HEK293 (cell line): Measurements from ENCODE around the gene MPZL3.
A peak's percentile ranks its signal among the peaks of the same experiment; 100 is the strongest.

ENCODE experiments used
- CTCF ChIA-PET: fragments of 350-600 bp; formaldehyde crosslinking; extraction: SDS; loops from one replicate; lab custom pipeline; 2021; ENCODE audit warnings: antibody characterized with exemption; lab: Yijun Ruan, JAX
- POLR2A ChIA-PET: fragments of 300-600 bp; formaldehyde crosslinking; extraction: SDS; loops from one replicate; lab custom pipeline; 2020; ENCODE audit warnings: antibody characterized with exemption, inconsistent platforms; lab: Yijun Ruan, JAX
- H3K27ac ChIP-seq: fragments of 200-500 bp; sonication (Bioruptor generic); 2 replicates; pipeline ENCODE4 v1.5.1; 2014; ENCODE audit warnings: low read depth, low read length, control low read depth, inconsistent platforms; ENCODE audit errors: extremely low read depth
- H3K36me3 ChIP-seq, 2 experiments: fragments of 200-500 bp in 1 of 2; sonication (Bioruptor generic) in 1 of 2; 1 replicate in 1 of 2; 2 replicates in 1 of 2; pipeline ENCODE4 v1.5.1; 2014 to 2017; ENCODE audit warnings: inconsistent platforms in 2 of 2, low read length in 2 of 2; ENCODE audit not compliant: control insufficient read depth in 2 of 2, insufficient read depth in 1 of 2
- H3K4me1 ChIP-seq: fragments of 200-500 bp; sonication (Bioruptor generic); 2 replicates; pipeline ENCODE4 v1.5.1; 2014; ENCODE audit warnings: mild to moderate bottlenecking, low read length, inconsistent platforms; ENCODE audit not compliant: control insufficient read depth, insufficient read depth
- H3K4me3 ChIP-seq: 2 replicates; pipeline ENCODE4 v1.5.1; 2011; ENCODE audit warnings: low read depth, mild to moderate bottlenecking, control low read depth, low read length, moderate library complexity
- H3K9me3 ChIP-seq: fragments of 200-500 bp; sonication (Bioruptor generic); 2 replicates; pipeline ENCODE4 v1.5.1; 2014; ENCODE audit warnings: low read depth, low read length, inconsistent platforms; ENCODE audit not compliant: control insufficient read depth, insufficient read depth
- IKZF3 ChIP-seq: fragments of 450-650 bp; IDR thresholded peaks from 2 replicates; pipeline ENCODE4 v1.5.0; 2018; ENCODE audit warnings: missing biosample characterization, mild to moderate bottlenecking, missing genetic modification characterization, moderate library complexity
- SP2 ChIP-seq: fragments of 450-650 bp; formaldehyde crosslinking; IDR thresholded peaks from 2 replicates; pipeline ENCODE4 v1.5.1; 2016; ENCODE audit warnings: missing biosample characterization, missing genetic modification characterization
- WT1 ChIP-seq: fragments of 450-650 bp; formaldehyde crosslinking; IDR thresholded peaks from 2 replicates; pipeline ENCODE4 v1.5.1; 2016; ENCODE audit warnings: missing biosample characterization, missing genetic modification characterization
- ZBTB6 ChIP-seq: fragments of 450-650 bp; formaldehyde crosslinking; IDR thresholded peaks from 2 replicates; pipeline ENCODE4 v1.5.1; 2017; ENCODE audit warnings: missing biosample characterization, missing genetic modification characterization
- ZFHX2 ChIP-seq: fragments of 450-650 bp; formaldehyde crosslinking; conservative IDR thresholded peaks from 2 replicates; pipeline ENCODE4 v1.5.1; 2016; ENCODE audit warnings: missing biosample characterization, missing genetic modification characterization
- ZNF140 ChIP-seq: fragments of 450-650 bp; formaldehyde crosslinking; IDR thresholded peaks from 2 replicates; pipeline ENCODE4 v1.5.1; 2016; ENCODE audit warnings: missing biosample characterization, missing genetic modification characterization
- ZNF146 ChIP-seq: fragments of 450-650 bp; formaldehyde crosslinking; IDR thresholded peaks from 2 replicates; pipeline ENCODE4 v1.5.1; 2016; ENCODE audit warnings: missing biosample characterization, missing genetic modification characterization
- ZNF16 ChIP-seq: fragments of 450-650 bp; formaldehyde crosslinking; IDR thresholded peaks from 2 replicates; pipeline ENCODE4 v1.5.1; 2016; ENCODE audit warnings: low read depth, missing biosample characterization, missing genetic modification characterization
- ZNF2 ChIP-seq: fragments of 450-650 bp; formaldehyde crosslinking; IDR thresholded peaks from 2 replicates; pipeline ENCODE4 v1.5.1; 2016; ENCODE audit warnings: missing biosample characterization, missing genetic modification characterization
- ZNF510 ChIP-seq: fragments of 450-650 bp; formaldehyde crosslinking; IDR thresholded peaks from 2 replicates; pipeline ENCODE4 v1.5.1; 2018; ENCODE audit warnings: mild to moderate bottlenecking, missing genetic modification characterization, missing biosample characterization; ENCODE audit not compliant: insufficient replicate concordance
- ZNF585B ChIP-seq: fragments of 450-650 bp; formaldehyde crosslinking; IDR thresholded peaks from 2 replicates; pipeline ENCODE4 v1.5.1; 2016; ENCODE audit warnings: missing biosample characterization, missing genetic modification characterization
- ZNF664 ChIP-seq: fragments of 450-650 bp; formaldehyde crosslinking; IDR thresholded peaks from 2 replicates; pipeline ENCODE4 v1.5.1; 2016; ENCODE audit warnings: missing biosample characterization, missing genetic modification characterization
- ZNF670 ChIP-seq: fragments of 450-650 bp; formaldehyde crosslinking; IDR thresholded peaks from 2 replicates; pipeline ENCODE4 v1.5.1; 2016; ENCODE audit warnings: missing biosample characterization, missing genetic modification characterization, low read depth
- TF ChIP-seq, protein P1 (sequence below): fragments of 450-650 bp; formaldehyde crosslinking; IDR thresholded peaks from 2 replicates; pipeline ENCODE4 v1.5.1; 2016; ENCODE audit warnings: missing biosample characterization, missing genetic modification characterization
- TF ChIP-seq, protein P2 (sequence below): fragments of 450-650 bp; formaldehyde crosslinking; conservative IDR thresholded peaks from 2 replicates; pipeline ENCODE4 v1.5.1; 2016; ENCODE audit warnings: low read depth, missing biosample characterization, missing genetic modification characterization

The MPZL3 gene

DNA sequence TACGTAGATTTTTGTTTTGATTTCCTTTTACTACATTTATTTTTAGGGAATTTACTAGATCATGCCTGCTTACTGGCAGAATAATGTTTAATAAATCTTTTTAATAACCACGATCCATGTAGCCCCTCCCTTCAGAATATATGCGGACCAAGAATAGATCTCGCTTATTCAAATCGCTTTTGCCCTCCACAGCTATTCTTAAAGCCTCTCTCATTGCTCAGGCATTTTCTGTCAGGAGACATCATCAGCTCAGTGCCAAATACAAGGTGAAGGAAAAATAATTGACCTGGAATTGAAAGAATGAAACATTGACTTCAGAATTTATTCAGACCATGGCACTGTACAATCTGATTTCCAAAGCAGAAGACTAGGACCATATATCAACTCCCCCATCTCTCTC, 17.3 kb downstream of the MPZL3 start:
- ChIA-PET CTCF (no interaction called here), POLR2A (no interaction called here)
- Histone ChIP-seq H3K9me3 (no peaks in the 10 kb centered on the region), H3K27ac (no peak overlapping the region), H3K36me3 (no peaks in the 10 kb centered on the region), H3K4me3 (no peak overlapping the region), H3K4me1 (no peaks in the 10 kb centered on the region)
- TF ChIP-seq ZNF16 (tag by site-specific recombination) (no peak), ZNF140 (tag by site-specific recombination) (no peak), ZNF2 (tag by site-specific recombination) (no peak), ZNF146 (tag by site-specific recombination) (no peak), SP2 (no peak), ZFHX2 (no peak), ZNF510 (tag by site-specific recombination) (no peak)
- TF ChIP-seq, protein P1, sequence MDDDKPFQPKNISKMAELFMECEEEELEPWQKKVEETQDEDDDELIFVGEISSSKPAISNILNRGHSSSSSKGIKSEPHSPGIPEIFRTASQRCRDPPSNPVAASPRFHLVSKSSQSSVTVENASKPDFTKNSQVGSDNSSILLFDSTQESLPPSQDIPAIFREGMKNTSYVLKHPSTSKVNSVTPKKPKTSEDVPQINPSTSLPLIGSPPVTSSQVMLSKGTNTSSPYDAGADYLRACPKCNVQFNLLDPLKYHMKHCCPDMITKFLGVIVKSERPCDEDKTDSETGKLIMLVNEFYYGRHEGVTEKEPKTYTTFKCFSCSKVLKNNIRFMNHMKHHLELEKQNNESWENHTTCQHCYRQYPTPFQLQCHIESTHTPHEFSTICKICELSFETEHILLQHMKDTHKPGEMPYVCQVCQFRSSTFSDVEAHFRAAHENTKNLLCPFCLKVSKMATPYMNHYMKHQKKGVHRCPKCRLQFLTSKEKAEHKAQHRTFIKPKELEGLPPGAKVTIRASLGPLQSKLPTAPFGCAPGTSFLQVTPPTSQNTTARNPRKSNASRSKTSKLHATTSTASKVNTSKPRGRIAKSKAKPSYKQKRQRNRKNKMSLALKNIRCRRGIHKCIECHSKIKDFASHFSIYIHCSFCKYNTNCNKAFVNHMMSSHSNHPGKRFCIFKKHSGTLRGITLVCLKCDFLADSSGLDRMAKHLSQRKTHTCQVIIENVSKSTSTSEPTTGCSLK (tag by site-specific recombination): no peak

DNA sequence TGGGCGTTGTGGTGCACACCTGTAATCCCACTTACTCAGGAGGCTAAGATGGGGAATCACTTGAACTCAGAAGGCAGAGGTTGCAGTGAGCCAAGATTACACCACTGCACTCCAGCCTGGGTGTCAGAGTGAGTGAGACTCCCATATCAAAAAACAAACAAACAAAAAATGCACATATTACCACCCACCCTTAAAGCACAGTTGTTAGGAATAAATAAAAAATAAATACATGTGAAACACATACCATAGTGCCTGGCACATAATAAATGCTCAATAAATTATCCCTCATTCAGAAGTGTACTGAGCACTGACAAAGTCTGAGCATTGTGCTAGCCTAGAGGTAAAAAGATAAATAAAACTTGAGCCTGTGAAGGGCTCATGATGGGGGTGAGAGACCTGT, 18.3 kb downstream of the MPZL3 start:
- H3K27ac ChIP-seq: no peak overlapping the region
- H3K9me3 ChIP-seq: no peaks in the 10 kb centered on the region
- peak; percentile 66; the same call in 1 of the 2 replicates for TF ChIP-seq ZNF664 (tag by site-specific recombination)
- no peak for TF ChIP-seq ZNF670 (tag by site-specific recombination)
- no peaks in the 10 kb centered on the region for H3K4me1 ChIP-seq
- no peak overlapping the region for H3K4me3 ChIP-seq
- H3K36me3 ChIP-seq: no peaks in the 10 kb centered on the region
- POLR2A ChIA-PET: no interaction called here
- CTCF ChIA-PET: no interaction called here

- POLR2A ChIA-PET: no interaction called here
- Histone ChIP-seq H3K9me3 (no peaks in the 10 kb centered on the region), H3K4me1 (no peaks in the 10 kb centered on the region), H3K4me3 (no peak overlapping the region), H3K36me3 (no peaks in the 10 kb centered on the region), H3K27ac (no peak overlapping the region)
- CTCF ChIA-PET: no interaction called here
- no peak for TF ChIP-seq IKZF3 (tag by site-specific recombination)
- TF ChIP-seq ZBTB6: no peak
- no peak for TF ChIP-seq ZNF585B (tag by site-specific recombination)
- no peak for TF ChIP-seq WT1 (tag by site-specific recombination)
- TF ChIP-seq, protein P2, sequence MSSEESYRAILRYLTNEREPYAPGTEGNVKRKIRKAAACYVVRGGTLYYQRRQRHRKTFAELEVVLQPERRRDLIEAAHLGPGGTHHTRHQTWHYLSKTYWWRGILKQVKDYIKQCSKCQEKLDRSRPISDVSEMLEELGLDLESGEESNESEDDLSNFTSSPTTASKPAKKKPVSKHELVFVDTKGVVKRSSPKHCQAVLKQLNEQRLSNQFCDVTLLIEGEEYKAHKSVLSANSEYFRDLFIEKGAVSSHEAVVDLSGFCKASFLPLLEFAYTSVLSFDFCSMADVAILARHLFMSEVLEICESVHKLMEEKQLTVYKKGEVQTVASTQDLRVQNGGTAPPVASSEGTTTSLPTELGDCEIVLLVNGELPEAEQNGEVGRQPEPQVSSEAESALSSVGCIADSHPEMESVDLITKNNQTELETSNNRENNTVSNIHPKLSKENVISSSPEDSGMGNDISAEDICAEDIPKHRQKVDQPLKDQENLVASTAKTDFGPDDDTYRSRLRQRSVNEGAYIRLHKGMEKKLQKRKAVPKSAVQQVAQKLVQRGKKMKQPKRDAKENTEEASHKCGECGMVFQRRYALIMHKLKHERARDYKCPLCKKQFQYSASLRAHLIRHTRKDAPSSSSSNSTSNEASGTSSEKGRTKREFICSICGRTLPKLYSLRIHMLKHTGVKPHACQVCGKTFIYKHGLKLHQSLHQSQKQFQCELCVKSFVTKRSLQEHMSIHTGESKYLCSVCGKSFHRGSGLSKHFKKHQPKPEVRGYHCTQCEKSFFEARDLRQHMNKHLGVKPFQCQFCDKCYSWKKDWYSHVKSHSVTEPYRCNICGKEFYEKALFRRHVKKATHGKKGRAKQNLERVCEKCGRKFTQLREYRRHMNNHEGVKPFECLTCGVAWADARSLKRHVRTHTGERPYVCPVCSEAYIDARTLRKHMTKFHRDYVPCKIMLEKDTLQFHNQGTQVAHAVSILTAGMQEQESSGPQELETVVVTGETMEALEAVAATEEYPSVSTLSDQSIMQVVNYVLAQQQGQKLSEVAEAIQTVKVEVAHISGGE (tag by site-specific recombination): no peak
Observed at GRCh38 chr11:118233377-118233776, 18.8 kb downstream of the MPZL3 start.
